ENCODE measurements around the gene CYP19A1. TPM values are rescaled to one million over a fixed set of nuclear protein-coding genes. Genes with fewer than 3 reads are reported as not detected.

CYP19A1 gene
- total RNA-seq, 1 donor from 2014 or later: 0.55 TPM

DNA sequence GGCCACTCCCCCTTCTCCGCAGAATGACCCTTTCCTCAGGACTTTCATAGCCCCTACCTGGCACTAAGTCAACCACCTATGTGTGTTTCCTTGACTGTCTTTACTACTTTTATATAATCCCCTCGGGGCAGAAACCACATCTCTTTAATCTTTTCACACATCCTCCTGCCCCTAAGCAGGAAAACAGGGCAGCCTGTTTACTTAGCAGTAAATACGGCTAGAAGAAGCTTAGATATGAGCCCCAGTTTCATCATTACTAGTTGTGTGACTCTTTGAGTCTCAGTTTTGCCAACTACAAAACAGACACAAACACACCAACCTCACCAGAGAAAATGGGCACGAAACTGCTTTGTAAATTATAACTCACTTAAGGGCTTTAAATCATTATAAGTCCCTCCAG lies 98.3 kb downstream of the CYP19A1 start:
- no peak for DNase-seq
- ATAC-seq: no peak
- intact Hi-C loops (cut with micrococcal nuclease): no loop called here

DNA sequence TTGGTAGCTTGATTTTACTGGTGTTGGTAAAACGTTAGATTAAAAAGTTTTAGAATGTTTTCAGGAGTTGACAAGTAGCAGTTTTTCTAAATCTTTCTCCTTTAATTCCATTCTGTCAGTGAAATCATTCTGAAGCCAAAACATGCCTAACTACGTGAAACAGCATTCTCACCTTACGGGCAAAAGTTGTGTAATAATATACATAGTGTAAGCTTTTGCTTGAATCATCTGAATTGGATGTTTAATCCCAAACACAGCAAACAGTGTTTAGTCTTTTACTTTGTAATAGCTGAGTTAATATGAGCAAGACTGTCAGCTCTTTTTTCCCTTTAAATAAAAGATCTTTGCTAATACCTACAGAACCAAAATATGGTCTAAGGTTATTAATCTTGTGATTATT lies 100.6 kb downstream of the CYP19A1 start:
- DNase-seq (no peak), ATAC-seq (no peak)
- intact Hi-C loops (cut with micrococcal nuclease): no loop called here

DNA sequence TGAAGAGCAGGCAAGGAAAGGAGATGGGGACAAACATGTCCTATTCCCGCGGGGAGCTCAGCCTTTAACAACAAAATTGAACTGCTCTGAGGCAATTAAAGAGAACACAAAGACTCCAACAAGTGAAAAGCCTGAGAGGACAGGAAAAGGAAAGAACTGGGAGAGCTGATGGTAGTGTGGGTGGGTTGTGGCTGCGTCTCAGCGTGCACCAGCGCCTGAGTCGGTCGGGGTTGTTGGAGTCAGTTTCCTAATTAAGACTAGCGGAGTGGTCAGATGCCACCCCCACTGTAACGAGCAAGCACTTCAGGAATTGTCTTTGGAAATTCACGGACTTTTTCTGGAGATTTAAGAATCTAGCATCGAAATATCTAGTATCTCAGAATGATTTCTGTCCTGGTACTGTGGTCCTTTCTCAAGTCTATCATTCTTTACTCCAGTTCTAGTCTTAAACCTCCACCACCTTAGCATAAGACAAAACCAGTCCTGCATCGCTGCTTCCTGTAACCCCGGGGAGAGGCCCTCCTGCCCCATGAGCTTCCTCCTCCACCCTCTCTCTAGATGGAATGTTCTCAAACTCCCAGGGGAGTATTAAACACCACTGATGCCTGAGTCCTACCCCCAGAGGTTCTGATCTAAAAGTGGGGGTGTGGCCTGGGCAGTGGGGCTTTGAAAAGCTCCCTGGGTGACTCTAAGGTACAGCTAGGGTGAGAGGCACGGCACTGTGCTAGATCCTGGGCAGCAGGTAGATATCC lies 104.0 kb downstream of the CYP19A1 start:
- no peak for ATAC-seq
- intact Hi-C loops (cut with micrococcal nuclease): no loop called here
- DNase-seq: no peak

DNA sequence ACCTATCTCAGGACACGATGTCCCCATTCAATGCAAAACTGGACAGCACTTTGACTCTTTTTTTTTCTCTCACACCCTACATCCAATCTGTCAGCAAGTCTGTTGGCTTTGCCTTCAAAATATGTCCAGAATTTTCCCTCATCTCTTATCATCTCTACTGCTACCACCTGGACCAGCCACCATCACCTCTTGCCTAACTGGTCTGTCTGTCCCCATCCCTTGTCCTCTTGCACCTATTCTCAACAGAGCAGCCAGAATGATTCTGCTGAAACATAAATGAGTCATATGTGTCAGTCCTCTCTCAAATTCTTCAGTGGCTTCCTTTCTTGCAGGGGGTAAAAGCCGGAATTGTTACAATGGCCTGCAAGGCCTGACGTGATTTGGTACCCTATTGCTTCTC lies 105.8 kb downstream of the CYP19A1 start:
- DNase-seq: no peak
- ATAC-seq: no peak
- intact Hi-C loops (cut with micrococcal nuclease): no loop called here

DNA sequence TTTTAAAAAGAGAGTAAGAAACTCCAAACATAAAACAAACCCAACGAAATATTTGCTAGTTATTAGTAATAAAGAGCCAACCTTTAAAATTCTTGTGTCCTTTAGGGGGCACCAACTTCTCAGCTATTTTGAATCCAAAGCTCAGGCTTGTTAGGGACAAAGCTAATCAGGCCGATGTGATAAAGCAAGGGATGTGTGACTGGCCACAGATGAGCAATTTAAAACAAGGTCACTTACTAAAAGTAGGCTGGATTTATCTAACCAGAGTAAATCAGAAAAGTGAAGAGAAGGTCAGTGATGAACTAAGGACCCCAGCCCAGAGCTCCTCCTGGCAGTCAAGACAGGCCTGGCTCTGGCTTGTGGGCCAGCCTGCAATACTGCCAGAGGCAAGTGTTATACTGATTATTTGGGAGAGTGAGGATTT lies 108.5 kb downstream of the CYP19A1 start:
- ATAC-seq (peak; percentile 71), DNase-seq (no peak)
- intact Hi-C loops (cut with micrococcal nuclease): no loop called here

DNA sequence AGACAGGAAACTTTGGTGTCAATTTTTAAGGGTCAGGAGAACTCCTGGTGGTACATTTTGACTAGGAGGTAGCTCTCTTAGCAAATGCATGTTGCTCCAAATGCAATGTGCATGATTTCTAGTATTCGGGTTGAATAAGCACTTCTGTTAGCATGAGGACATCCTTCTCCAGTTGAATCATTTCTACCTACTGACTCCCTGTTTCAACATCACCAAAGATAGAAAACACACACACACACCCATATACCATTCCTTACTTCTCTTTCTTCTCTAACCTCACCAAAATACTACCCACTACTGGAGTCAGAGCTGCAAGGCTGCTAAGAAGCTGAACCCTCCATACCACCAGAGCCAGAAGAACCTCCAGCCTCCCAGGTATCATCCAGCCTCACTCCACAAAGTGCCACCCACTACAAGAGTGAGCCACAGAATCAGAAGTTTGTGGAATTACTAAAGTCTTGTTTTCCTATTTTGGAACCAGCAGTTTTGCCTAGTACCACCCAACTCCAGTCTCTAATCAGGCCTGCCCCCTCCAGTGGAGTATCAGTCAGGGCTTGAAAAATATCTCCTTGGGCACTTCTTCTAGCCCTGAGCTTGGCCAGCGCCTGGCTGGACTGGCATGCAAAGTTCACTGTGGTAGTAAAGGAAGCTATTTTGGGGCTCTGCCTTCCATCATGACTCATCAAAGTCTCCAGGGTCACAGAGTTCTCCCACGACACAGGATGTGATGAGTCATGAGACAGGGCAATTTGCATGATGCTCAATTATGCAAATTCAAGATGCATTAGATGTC lies 110.3 kb downstream of the CYP19A1 start:
- ATAC-seq (peak; percentile 85), DNase-seq (peak; percentile 33)
- intact Hi-C loops (cut with micrococcal nuclease): no loop called here

DNA sequence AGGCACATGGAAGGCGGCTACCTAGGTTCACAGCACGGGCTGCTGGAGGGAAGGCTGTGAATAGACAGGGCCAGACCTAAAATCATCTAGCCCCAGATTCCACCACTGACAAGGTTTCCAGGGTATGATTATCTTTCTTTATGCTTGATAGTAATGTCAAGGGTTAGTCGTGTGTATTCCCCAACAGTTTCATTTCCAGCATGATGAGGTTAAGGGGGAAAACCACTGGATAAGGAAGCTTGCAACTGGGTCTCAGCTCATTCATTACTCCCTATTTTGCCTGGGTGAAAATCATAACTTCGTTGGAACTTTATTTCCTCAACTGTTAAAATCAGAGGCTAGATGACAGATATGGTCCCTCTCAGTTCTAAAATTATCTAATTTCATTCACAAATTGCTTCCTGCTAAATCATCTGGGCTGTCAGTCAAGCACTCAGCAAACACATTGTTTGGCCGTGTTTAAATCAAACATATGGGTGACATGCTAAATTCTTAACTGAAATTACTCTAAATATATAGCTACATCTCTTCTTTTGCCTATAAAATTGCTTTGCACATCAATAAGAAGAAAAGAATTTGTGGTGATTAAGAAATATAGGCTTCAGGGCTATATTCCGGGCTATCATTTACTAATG lies 111.7 kb downstream of the CYP19A1 start:
- intact Hi-C loops (cut with micrococcal nuclease): no loop called here
- no peak for DNase-seq
- no peak for ATAC-seq

DNA sequence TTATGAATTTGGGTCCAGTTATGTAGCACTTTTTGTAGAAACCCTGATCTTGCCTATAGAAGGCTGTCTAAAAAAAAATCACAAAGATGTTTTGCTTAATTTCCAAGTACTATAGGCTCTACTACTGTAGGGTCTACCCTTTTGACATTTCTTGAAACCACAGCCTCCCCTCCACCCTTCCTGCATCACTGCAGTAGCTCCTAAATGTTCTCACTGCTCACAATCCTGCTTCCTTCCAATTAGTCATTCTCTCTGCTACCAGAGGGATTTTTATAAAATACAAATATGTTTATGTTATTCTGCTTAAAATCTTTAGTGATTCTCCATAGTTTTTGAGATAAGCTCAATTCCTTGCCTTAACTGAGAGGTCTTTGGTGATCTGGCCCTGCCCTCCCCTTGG lies 114.0 kb downstream of the CYP19A1 start:
- intact Hi-C loops (cut with micrococcal nuclease): no loop called here

DNA sequence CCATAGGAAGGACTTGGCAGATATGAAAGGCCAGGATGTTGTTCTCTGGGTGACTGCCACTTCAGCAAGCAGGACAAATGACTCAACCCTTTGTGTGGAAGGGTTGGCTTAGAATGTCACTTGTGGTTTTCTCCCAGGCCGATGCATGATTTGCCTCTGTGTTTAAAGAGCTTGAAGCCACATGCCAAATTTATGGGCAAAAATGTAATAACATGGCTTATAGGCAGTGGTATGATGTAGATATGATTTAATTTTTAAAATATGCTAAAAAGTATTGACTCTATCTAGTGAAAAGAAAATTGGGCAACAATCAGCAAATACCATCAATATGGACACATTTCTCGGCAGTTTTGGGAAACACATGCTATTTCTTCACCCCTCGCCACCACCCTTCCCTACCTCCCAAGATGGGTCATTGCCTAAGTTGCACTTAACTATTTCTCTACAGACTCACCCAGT lies 114.6 kb downstream of the CYP19A1 start:
- DNase-seq (no peak), ATAC-seq (no peak)
- intact Hi-C loops (cut with micrococcal nuclease): no loop called here

More for the DNA sequence above, 114.0 kb downstream of the CYP19A1 start:
- ATAC-seq (no peak), DNase-seq (no peak)

DNA sequence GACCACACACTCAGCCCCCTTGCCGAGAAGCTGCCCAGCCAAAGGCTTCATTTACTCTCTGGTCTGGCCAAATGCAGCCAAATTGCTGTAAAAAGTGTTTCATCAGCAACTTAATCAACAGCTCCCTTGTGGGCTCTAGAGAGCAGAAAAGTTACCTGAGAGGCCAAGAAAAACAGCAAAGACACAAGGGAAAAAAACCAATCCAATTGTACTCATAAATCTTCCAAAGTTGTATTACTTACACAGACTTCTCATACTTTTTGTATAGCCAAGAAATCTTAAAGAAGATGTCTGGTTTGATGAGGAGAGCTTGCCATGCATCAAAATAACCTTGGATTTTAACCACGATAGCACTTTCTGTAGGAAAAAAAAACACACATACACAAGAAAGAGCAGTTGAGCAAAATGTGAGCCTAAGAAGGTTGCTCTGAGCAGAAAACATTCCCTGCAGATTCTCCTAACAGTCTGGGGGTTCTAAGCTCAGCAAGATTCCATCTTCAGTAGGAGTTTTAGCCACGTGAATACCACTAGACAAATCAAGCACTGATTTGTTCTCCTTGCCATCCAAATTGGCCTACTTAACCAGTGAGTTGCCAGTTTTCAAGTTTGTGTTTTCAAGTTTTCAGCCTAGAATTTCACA lies 120.0 kb downstream of the CYP19A1 start:
- intact Hi-C loops (cut with micrococcal nuclease): no loop called here
- no peak for DNase-seq
- ATAC-seq: no peak

DNA sequence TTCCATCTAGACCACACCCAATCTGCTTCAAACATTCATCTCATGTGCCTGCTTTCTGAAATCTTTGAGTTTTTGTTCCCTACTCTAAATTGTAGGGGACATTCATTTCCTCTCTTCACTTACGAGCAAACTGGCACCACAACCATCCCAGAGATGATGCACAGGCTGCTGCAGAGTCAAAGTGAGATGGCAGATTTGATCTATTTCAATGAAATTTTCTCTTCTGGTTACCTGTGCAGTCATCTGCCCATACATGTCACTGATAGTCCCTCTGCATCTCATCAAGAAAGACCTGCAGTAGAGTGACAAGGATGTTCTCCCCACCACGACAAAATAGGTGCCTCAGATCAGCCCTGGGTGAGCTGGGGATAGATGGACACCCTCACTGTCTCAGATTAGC lies 125.5 kb downstream of the CYP19A1 start:
- intact Hi-C loops (cut with micrococcal nuclease): no loop called here
- ATAC-seq (no peak), DNase-seq (no peak)

DNA sequence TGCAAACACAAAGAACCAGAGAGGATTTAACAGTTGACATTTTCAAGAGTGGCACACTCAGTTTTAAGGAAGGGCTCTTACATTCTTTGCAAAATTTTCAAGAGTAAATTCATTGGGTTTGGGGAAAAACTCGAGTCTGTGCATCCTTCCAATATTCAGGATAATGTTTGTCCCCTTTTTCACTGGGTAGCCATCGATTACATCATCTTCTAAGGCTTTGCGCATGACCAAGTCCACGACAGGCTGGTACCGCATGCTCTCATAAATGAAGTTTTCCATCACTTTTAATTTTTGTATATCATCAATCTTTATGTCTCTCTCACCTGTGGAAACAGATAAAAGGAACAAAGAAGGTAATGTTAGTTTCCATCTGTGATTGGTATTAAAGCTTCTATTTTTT lies 126.2 kb downstream of the CYP19A1 start:
- no peak for ATAC-seq
- DNase-seq: no peak
- intact Hi-C loops (cut with micrococcal nuclease): no loop called here

DNA sequence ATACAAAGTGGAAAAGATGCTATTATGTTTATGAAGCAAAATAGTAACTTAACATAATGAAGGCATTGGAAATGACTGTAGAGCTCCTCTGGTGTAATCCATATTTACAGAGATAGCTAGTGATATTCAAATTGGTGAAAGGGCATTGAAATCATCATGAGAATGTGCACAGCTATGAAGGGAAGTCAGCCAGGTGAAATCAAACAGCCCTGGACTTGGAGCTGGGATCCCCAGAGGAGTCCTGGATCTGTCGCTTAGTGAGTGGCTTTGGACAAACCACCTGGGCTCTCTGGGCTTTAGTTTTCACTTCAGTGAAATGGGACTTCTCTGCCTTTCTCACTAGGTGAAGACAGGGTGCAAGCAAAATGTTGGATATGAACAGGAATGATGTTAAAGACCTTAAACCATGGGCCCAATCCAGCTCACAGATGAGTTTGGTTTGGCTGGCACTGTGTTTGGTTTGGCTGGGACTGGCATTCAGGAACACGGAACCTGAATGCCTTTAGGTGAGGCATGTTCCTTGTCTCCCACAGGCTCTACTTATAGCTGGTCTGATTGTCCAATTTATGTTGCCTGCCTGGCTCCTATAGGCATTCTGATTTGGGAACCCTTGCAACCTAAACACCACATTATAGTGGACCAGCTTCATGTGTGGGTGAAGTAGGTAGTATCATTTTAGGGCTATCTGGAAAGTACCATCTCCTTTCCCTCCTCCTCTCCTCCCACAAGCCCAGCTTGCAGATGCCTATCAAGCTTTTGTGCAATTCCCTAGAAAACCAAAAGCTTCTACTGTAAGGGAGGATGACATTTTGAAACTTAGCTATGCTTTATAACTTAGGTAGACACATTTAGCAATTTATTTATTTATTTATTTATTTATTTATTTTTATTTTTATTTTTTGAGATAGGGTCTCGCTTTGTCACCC lies 133.1 kb downstream of the CYP19A1 start:
- intact Hi-C loops (cut with micrococcal nuclease): no loop called here

DNA sequence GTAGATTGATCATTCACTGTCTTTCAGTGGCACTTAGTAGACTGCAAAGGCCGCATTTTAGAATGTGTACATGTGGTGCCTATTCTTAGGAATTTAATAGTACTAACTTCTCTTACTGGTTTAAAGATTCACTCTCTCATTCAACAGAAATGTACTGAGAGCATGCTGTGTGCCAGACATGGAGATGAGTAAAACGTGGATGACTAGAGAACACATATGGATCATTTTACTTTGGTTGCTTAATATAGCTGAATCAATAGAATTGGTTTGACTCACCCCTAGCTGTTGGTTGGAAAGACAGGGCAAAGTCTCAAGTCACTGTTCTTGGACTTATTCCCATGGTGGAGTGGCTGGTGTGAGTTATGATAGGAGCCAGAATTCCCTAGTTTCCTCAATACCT lies 134.6 kb downstream of the CYP19A1 start:
- no peak for DNase-seq
- no peak for ATAC-seq
- intact Hi-C loops (cut with micrococcal nuclease): no loop called here

More for the DNA sequence above, 133.1 kb downstream of the CYP19A1 start:
- DNase-seq (no peak), ATAC-seq (no peak)

DNA sequence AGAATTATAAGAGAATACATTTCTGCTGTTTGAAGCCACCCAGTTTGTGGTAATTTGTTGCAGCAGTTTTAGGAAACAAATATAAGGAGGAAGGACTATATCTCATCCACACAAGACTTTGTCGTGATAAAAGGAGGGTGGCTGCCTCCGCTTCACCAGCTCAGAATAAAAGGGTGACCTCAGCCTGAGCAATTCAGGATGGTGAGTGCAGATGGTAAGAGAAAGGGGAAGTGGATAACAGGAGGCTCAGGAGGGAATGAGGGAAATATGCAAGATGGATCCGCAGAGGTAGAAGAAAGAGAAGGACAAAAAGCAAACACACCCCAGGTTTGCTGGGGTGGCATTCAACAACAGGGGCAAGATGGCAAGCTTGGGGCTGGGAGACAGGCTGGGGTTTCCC lies 135.6 kb downstream of the CYP19A1 start:
- no peak for ATAC-seq
- intact Hi-C loops (cut with micrococcal nuclease): no loop called here

DNA sequence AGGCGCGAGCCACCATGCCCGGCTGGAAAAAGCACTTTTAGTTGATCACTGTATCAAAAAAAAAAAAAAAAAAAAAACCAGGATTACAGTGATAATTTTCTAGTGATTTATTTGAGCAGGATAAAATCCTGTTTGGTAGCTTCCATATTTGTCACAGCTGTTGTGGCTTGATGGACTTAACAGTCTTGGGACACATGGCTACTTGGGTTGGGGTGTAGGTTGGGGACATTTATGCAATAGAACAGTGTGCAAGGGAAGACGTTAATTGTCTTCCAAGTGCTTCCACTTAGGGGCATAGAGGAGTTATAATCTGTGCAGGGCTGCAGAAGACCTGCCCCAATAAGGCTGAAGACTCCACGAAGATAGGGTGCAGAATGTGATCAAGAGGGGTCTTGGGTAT lies 136.8 kb downstream of the CYP19A1 start:
- intact Hi-C loops (cut with micrococcal nuclease): no loop called here
- ATAC-seq (no peak), DNase-seq (no peak)

More for the DNA sequence above, 135.6 kb downstream of the CYP19A1 start:
- no peak for DNase-seq

DNA sequence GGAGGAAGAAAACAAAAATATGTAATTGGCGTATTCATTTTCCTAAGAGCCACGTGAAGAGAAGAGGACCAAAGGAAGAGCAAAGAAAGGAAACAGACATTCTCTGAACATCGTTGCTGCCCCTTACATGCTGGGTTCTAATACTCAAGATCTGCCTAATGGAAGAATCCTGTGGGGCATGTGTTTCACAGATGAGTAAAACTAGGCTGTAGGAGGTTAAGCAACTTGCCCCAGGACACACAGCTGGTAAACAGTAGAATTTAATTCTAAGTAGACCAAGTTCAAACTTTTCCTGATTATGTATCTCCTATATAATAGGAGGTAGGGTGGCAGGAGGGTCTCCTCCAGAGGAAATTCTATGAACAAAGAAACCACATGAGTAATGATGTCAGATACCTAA lies 137.6 kb downstream of the CYP19A1 start:
- ATAC-seq: no peak
- DNase-seq: no peak
- intact Hi-C loops (cut with micrococcal nuclease): no loop called here

DNA sequence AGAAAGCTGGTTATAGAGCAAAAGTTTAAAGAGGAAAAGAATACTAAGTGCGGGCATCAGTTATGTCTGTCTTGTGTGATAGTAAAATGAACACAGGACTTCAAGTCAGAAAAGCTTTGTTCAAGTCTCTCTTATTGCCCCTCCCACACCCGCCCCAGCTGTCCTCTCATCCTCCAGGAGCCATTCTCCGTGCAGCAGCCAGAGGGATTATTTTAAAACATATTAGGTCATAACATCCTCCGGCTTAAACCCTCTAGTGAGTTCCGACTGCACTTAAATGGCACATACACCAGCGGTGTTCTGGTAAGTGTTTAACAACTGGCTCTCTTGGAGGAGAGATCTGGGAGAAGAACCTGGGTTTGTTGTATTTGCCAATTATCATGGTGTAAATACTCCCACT lies 138.9 kb downstream of the CYP19A1 start:
- DNase-seq (no peak), ATAC-seq (no peak)
- intact Hi-C loops (cut with micrococcal nuclease): no loop called here

Measured in left ventricle myocardium superior (tissue), 1 donor.